ENCODE data around the gene NUDT22. TPM values are rescaled to one million over a fixed set of nuclear protein-coding genes. Genes with fewer than 3 reads are reported as not detected.

Gene NUDT22
- total RNA-seq, 1 donor from 2014 or later = 40.8 TPM

DNA sequence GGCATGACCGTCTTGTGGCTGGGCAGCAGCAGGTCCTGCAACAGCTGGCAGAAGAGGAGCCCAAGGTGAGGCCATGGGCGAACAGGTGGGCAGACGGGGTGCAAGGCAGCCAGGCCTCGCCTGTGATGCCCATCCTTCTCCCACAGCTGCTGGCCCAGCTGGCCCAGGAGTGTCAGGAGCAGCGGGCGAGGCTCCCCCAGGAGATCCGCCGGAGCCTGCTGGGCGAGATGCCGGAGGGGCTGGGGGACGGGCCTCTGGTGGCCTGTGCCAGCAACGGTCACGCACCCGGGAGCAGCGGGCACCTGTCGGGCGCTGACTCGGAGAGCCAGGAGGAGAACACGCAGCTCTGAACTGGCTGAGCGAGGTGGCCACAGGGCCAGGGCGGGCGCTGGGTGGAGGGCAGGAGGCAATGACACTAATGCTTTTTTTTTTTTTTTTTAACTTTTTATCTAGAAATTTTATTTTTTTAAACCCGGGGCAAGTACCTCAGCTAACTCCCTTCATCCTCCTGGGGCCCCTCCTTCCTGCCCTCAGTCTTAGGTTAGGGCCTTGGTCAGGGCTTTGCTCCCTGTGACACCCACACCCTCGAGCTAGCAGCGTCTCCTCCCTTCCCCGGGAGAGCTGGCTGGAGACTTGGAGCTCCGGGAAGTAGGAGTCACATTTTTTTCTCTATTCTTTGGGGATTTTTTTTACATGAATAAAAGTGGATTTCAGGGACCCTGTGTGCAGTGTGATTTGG is 41.3 kb downstream of the NUDT22 start:
- Mint-ChIP-seq H3K27ac (ENCODE audit: unreplicated experiment) (no peak overlapping the region), H3K27me3 (ENCODE audit: low read depth) (peaks cover 7% of the 10 kb centered on the region), H3K4me1 (peaks cover 31% of the 10 kb centered on the region), H3K4me3 (peak overlapping the region; percentile 68), H3K36me3 (ENCODE audit: low read depth) (peaks cover 5% of the 10 kb centered on the region), H3K9me3 (no peaks in the 10 kb centered on the region)
- DNase-seq (ENCODE audit: low read depth, low spot score) = no peak
- TF ChIP-seq, protein P1, sequence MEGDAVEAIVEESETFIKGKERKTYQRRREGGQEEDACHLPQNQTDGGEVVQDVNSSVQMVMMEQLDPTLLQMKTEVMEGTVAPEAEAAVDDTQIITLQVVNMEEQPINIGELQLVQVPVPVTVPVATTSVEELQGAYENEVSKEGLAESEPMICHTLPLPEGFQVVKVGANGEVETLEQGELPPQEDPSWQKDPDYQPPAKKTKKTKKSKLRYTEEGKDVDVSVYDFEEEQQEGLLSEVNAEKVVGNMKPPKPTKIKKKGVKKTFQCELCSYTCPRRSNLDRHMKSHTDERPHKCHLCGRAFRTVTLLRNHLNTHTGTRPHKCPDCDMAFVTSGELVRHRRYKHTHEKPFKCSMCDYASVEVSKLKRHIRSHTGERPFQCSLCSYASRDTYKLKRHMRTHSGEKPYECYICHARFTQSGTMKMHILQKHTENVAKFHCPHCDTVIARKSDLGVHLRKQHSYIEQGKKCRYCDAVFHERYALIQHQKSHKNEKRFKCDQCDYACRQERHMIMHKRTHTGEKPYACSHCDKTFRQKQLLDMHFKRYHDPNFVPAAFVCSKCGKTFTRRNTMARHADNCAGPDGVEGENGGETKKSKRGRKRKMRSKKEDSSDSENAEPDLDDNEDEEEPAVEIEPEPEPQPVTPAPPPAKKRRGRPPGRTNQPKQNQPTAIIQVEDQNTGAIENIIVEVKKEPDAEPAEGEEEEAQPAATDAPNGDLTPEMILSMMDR (conservative IDR thresholded peaks at IDR 0.05) = no peak

DNA sequence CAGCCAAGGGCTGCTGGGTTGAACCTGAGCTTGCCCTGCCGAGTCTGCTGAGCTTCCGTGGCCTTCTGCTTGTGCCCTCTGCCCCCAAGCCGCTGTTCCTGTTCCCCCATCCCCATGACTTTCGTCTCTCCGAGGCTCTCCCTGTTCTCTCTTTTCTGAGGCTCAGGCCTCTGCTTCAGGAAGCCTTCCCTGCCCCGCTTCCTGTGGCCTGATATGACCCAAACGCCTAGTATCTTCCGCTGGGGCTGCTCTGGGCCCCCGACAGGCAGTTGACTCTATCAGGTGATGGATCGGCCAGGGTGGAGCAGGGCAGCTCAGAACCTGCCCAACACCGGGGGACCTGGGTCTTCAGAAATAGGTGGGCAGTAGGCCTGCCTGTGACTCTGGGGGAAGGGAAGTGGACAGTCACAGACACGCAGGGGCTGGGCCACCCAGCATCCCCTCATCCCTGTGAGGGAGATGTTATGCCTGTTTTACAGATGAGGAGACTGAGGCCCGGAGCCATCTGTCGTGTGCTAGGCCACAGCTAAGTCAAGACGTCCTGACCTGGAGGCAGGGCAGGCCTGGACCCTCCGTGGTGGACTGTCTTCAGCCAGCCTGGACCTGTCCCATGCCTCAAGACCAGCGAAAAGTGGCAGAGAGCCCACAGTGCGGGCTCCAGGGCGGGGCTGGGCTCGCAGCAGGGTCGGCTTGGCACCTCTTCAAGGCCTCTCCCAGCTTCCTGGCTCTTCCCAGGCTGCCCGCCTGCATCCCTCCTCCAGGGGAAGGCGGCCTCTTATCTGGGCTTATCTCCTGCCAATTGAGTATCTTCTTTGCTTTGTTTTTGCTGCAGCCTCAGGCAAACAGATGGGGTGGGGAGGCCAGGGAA is 42.2 kb downstream of the NUDT22 start:
- H3K4me3 Mint-ChIP-seq = peak overlapping the region; percentile 85
- H3K4me1 Mint-ChIP-seq = peaks cover 26% of the 10 kb centered on the region
- no peak for DNase-seq (ENCODE audit: low read depth, low spot score)
- H3K36me3 Mint-ChIP-seq (ENCODE audit: low read depth) = peaks cover 3% of the 10 kb centered on the region
- H3K27me3 Mint-ChIP-seq (ENCODE audit: low read depth) = peaks cover 7% of the 10 kb centered on the region
- TF ChIP-seq, protein P1 (conservative IDR thresholded peaks at IDR 0.05) = no peak
- H3K9me3 Mint-ChIP-seq = no peaks in the 10 kb centered on the region
- peak overlapping the region; percentile 92 for H3K27ac Mint-ChIP-seq (ENCODE audit: unreplicated experiment)

DNA sequence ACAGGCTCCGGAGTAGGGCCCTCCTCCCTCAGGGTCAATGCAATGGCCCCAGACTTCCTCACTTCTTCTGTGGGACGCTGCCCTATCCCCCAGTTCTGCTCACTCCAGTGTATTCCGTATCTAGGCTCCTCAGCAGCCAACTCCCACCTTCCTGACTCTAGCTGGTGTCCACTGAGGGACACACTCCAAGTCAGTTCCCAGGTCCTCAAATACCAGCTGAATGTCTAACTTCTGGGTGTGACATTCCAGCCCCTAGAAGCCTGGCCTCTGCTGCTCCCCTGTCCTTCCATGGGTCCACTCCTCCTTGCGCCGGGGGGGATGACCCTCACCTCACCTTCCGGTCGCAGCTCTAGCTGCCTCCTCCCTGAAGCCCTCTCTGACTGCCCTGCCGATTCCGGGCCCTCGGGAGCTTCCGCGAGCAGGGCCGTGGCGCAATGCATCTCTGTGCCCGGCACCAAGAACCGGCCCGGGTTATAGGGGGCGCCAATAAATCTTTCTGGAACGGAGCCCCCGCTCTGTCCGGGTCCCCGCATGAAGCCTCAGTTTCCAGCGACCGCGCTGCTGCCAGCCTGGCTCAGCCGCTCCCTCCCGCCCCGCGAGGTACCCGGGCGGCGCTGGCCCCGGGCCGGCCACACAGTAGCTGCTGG is 42.9 kb downstream of the NUDT22 start:
- H3K36me3 Mint-ChIP-seq (ENCODE audit: low read depth) = peaks cover 3% of the 10 kb centered on the region
- peaks cover 7% of the 10 kb centered on the region for H3K27me3 Mint-ChIP-seq (ENCODE audit: low read depth)
- H3K4me1 Mint-ChIP-seq = peaks cover 22% of the 10 kb centered on the region
- H3K4me3 Mint-ChIP-seq = peak overlapping the region; percentile 85
- TF ChIP-seq, protein P1 (conservative IDR thresholded peaks at IDR 0.05) = no peak
- H3K27ac Mint-ChIP-seq (ENCODE audit: unreplicated experiment) = peak overlapping the region; percentile 92
- no peaks in the 10 kb centered on the region for H3K9me3 Mint-ChIP-seq
- peak; percentile 14 for DNase-seq (ENCODE audit: low read depth, low spot score)

DNA sequence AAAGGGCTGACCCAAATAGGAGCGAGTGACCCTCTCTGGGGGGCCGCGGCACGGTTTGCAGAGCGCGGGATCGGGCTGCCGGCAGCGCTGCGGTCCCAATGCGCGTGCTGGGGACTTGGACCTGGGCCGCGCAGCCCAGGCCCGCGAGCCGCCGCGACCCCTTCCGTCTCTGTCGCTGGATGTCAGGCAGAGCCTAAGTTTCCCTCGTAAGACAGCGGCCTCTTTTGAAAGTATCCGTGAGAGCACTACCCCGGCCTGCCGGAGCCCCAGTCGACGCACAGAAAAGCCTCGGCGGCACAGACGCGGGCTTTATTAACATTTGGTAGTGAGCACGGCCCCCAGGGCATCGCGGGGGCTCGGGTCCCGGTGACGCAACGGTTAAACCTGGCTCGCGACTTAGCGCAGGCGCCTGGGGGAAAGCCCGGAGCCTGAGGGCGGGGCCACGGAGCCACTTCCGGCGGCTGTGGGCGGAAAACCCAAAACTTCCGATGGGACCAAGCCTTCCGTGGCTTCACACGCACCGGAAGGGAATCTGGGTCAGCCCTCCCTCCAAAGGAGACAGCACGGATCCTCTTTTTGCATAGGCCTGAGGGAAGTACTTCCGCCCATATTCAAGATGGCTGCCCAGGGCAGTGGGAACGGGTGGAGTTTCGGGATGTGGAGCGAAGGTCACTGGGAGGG is 43.6 kb downstream of the NUDT22 start:
- H3K4me3 Mint-ChIP-seq = peak overlapping the region; percentile 99
- peak overlapping the region; percentile 100 for H3K27ac Mint-ChIP-seq (ENCODE audit: unreplicated experiment)
- no peaks in the 10 kb centered on the region for H3K9me3 Mint-ChIP-seq
- TF ChIP-seq, protein P1 (conservative IDR thresholded peaks at IDR 0.05) = no peak
- H3K4me1 Mint-ChIP-seq = peaks cover 22% of the 10 kb centered on the region
- H3K36me3 Mint-ChIP-seq (ENCODE audit: low read depth) = peaks cover 3% of the 10 kb centered on the region
- peaks cover 7% of the 10 kb centered on the region for H3K27me3 Mint-ChIP-seq (ENCODE audit: low read depth)
- DNase-seq (ENCODE audit: low read depth, low spot score) = peak; percentile 96

Data from neural crest cell (in vitro differentiated cells).